ENCODE results near the gene CLSTN1.

The CLSTN1 gene

DNA sequence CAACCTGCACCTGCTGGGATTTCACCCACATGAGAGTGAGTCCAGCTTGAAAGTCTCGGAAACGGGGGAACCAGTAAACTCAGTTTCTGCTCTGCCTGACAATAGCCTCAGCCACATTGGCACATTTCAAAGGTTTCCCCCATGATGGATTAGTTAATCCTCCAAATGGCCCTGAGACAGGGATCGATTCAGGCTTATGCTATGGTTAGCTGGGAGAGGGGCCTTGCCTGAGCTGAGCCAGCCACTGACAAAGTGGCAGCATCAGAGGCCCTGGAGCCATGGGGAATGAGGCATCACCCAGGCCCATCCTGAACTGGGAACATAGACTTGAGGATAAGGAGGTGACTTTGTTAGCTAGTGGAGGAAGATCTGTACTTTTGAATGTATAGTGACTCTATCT lies 2.9 kb upstream of the CLSTN1 start:
- Histone ChIP-seq H3K27me3 (no peaks in the 10 kb centered on the region), H3K4me3 (ENCODE audit: low read depth, low read length) (no peak overlapping the region), H3K36me3 (no peaks in the 10 kb centered on the region), H3K4me1 (no peaks in the 10 kb centered on the region), H3K9me3 (no peaks in the 10 kb centered on the region)
- DNase-seq, result no peak
- no peak for TF ChIP-seq CTCF (IDR thresholded peaks at IDR 0.05; ENCODE audit: low read depth, low read length)

DNA sequence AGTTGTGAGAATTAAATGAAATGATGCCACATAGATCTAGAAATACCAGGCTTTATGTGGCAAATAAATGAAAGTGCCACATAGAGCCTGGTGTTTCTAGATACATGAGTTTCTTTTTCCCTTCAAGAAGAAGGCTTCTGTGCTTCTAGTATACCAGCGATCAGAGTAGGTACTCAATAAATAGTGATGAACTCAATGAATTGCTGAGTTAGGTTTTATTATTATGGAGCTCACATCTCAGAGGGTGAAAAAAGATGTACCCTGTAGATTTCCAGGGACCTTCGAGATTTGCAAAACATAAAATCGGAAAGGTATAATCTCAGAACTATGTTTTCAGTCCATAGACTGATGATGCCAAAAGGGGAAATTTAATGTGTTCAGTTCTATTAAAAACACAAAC lies 2.3 kb upstream of the CLSTN1 start:
- no peak for DNase-seq
- no peak for TF ChIP-seq CTCF (IDR thresholded peaks at IDR 0.05; ENCODE audit: low read depth, low read length)
- Histone ChIP-seq H3K4me1 (no peaks in the 10 kb centered on the region), H3K36me3 (no peaks in the 10 kb centered on the region), H3K9me3 (no peaks in the 10 kb centered on the region), H3K27me3 (no peaks in the 10 kb centered on the region), H3K4me3 (ENCODE audit: low read depth, low read length) (no peak overlapping the region)

- peak; percentile 39 for DNase-seq
Observed at GRCh38 chr1:9825093-9826074, 1.6 kb upstream of the CLSTN1 start.

GRCh38 chr1:9824702-9825089 lies 931 bp upstream of the CLSTN1 start:
- Histone ChIP-seq H3K27me3 (no peaks in the 10 kb centered on the region), H3K4me3 (ENCODE audit: low read depth, low read length) (peak overlapping the region; percentile 53), H3K36me3 (no peaks in the 10 kb centered on the region), H3K9me3 (no peaks in the 10 kb centered on the region), H3K4me1 (no peaks in the 10 kb centered on the region)
- no peak for TF ChIP-seq CTCF (IDR thresholded peaks at IDR 0.05; ENCODE audit: low read depth, low read length)
- no peak for DNase-seq

More at GRCh38 chr1:9825093-9826074, 1.6 kb upstream of the CLSTN1 start:
- no peaks in the 10 kb centered on the region for H3K36me3 ChIP-seq
- H3K4me3 ChIP-seq (ENCODE audit: low read depth, low read length), result no peak overlapping the region
- H3K27me3 ChIP-seq, result no peaks in the 10 kb centered on the region
- H3K9me3 ChIP-seq, result no peaks in the 10 kb centered on the region
- H3K4me1 ChIP-seq, result no peaks in the 10 kb centered on the region
- TF ChIP-seq CTCF (IDR thresholded peaks at IDR 0.05; ENCODE audit: low read depth, low read length), result no peak

GRCh38 chr1:9823693-9823942 lies 147 bp downstream of the CLSTN1 start:
- no peaks in the 10 kb centered on the region for H3K4me1 ChIP-seq
- TF ChIP-seq CTCF (IDR thresholded peaks at IDR 0.05; ENCODE audit: low read depth, low read length), result no peak
- no peaks in the 10 kb centered on the region for H3K27me3 ChIP-seq
- peak overlapping the region; percentile 80 for H3K4me3 ChIP-seq (ENCODE audit: low read depth, low read length)
- no peak for DNase-seq
- H3K9me3 ChIP-seq, result no peaks in the 10 kb centered on the region
- H3K36me3 ChIP-seq, result no peaks in the 10 kb centered on the region

- Histone ChIP-seq H3K4me1 (no peaks in the 10 kb centered on the region), H3K36me3 (no peaks in the 10 kb centered on the region), H3K9me3 (no peaks in the 10 kb centered on the region), H3K27me3 (no peaks in the 10 kb centered on the region), H3K4me3 (ENCODE audit: low read depth, low read length) (peak overlapping the region; percentile 80)
- DNase-seq, result no peak
- no peak for TF ChIP-seq CTCF (IDR thresholded peaks at IDR 0.05; ENCODE audit: low read depth, low read length)
Observed at GRCh38 chr1:9822897-9823692, 670 bp downstream of the CLSTN1 start.
